ENCODE measurements around the gene CD8B2.
"Not testable (repeated sequence)": the region's sequence is repeated elsewhere in the genome, so short reads cannot be mapped to it uniquely, and the experiment has no call there.

Gene CD8B2

GRCh38 chr2:106551417-106552130 lies 64.4 kb downstream of the CD8B2 start:
- no peak for DNase-seq (ENCODE audit: low read depth, low spot score)

- no peak for DNase-seq (ENCODE audit: low read depth, low spot score)
These were observed 65.8 kb downstream of the CD8B2 start for GRCh38 chr2:106552921-106553320.

- no peak for DNase-seq (ENCODE audit: low read depth, low spot score)
These were observed 66.2 kb downstream of the CD8B2 start for GRCh38 chr2:106553321-106553720.

GRCh38 chr2:106554411-106554810 lies 67.2 kb downstream of the CD8B2 start:
- no peak for DNase-seq (ENCODE audit: low read depth, low spot score)

GRCh38 chr2:106555053-106555452 lies 67.9 kb downstream of the CD8B2 start:
- no peak for DNase-seq (ENCODE audit: low read depth, low spot score)

- not testable (repeated sequence) for DNase-seq (ENCODE audit: low read depth, low spot score)
These were observed 72.6 kb downstream of the CD8B2 start for GRCh38 chr2:106559786-106560185.

GRCh38 chr2:106560773-106561172 lies 73.6 kb downstream of the CD8B2 start:
- no peak for DNase-seq (ENCODE audit: low read depth, low spot score)

GRCh38 chr2:106561356-106561755 lies 74.2 kb downstream of the CD8B2 start:
- no peak for DNase-seq (ENCODE audit: low read depth, low spot score)

- no peak for DNase-seq (ENCODE audit: low read depth, low spot score)
These were observed 74.6 kb downstream of the CD8B2 start for GRCh38 chr2:106561803-106562202.

- no peak for DNase-seq (ENCODE audit: low read depth, low spot score)
These were observed 75.4 kb downstream of the CD8B2 start for GRCh38 chr2:106562268-106563186.

- DNase-seq (ENCODE audit: low read depth, low spot score) = no peak
These were observed 76.0 kb downstream of the CD8B2 start for GRCh38 chr2:106563195-106563594.

GRCh38 chr2:106565599-106565998 lies 78.4 kb downstream of the CD8B2 start:
- no peak for DNase-seq (ENCODE audit: low read depth, low spot score)

GRCh38 chr2:106566050-106566449 lies 78.9 kb downstream of the CD8B2 start:
- DNase-seq (ENCODE audit: low read depth, low spot score) = no peak

- DNase-seq (ENCODE audit: low read depth, low spot score) = not testable (repeated sequence)
These were observed 79.3 kb downstream of the CD8B2 start for GRCh38 chr2:106566484-106566883.

GRCh38 chr2:106570316-106570715 lies 83.2 kb downstream of the CD8B2 start:
- no peak for DNase-seq (ENCODE audit: low read depth, low spot score)
